Panc1 (cell line): ENCODE measurements around the gene ZNF654. TPM values are rescaled to one million over a fixed set of nuclear protein-coding genes. Genes with fewer than 3 reads are reported as not detected.

ENCODE experiments used
- ATAC-seq: fragments of 200-7000 bp; cut with Tn5 transposase; 2 replicates; pipeline ENCODE4 v1.9.1; 2020; ENCODE audit warnings: mild to moderate bottlenecking, moderate library complexity
- Bru-seq: library from RNA; stranded (reverse); fragments of 400-500 nt; gene quantifications from one replicate; lab custom pipeline; 2021; lab: Mats Ljungman, UMichigan
- BruChase-seq, 2 experiments: library from RNA; stranded (reverse); fragments of 400-500 nt; gene quantifications; one replicate each; lab custom pipeline; 2021; lab: Mats Ljungman, UMichigan
- BruUV-seq: library from RNA; stranded (reverse); fragments of 400-500 nt; replicated peaks from 2 replicates; lab custom pipeline; 2021; lab: Mats Ljungman, UMichigan
- CTCF ChIA-PET: fragments of 300-600 bp; sonication (Branson Sonifier 250); formaldehyde crosslinking; loops from one replicate; lab custom pipeline; 2022; ENCODE audit warnings: antibody characterized with exemption; lab: Charles Lee
- POLR2A ChIA-PET: fragments of 300-600 bp; sonication (Branson Sonifier 250); formaldehyde crosslinking; loops from one replicate; lab custom pipeline; 2022; ENCODE audit warnings: antibody characterized with exemption; lab: Charles Lee
- DNase-seq: peaks from one replicate; pipeline ENCODE4 v3.0.0-alpha.2; 2010; ENCODE audit warnings: low read depth, low spot score
- H3K27ac ChIP-seq: 2 replicates; pipeline ENCODE4 v1.5.1; 2011; ENCODE audit warnings: mild to moderate bottlenecking, low read length, inconsistent platforms
- H3K27me3 ChIP-seq: fragments of 200-500 bp; sonication (Bioruptor generic); 2 replicates; pipeline ENCODE4 v1.6.0; 2014; ENCODE audit warnings: low read length, inconsistent platforms; ENCODE audit not compliant: control insufficient read depth, insufficient read depth
- H3K36me3 ChIP-seq: fragments of 200-500 bp; sonication (Bioruptor generic); 2 replicates; pipeline ENCODE4 v1.5.1; 2014; ENCODE audit warnings: inconsistent platforms, mild to moderate bottlenecking, low read length, moderate library complexity; ENCODE audit not compliant: control insufficient read depth, insufficient read depth
- H3K4me1 ChIP-seq: 2 replicates; pipeline ENCODE4 v1.5.1; 2011; ENCODE audit warnings: inconsistent platforms, mild to moderate bottlenecking, low read length, moderate library complexity; ENCODE audit not compliant: control insufficient read depth, insufficient read depth
- H3K4me3 ChIP-seq, 2 experiments: 2 replicates each; pipeline ENCODE4 v1.5.1; 2011 to 2012; ENCODE audit warnings: low read depth in 2 of 2, low read length in 2 of 2, mild to moderate bottlenecking in 2 of 2, inconsistent platforms in 1 of 2, moderate library complexity in 1 of 2
- H3K9me3 ChIP-seq: fragments of 200-500 bp; sonication (Bioruptor generic); 2 replicates; pipeline ENCODE4 v1.5.1; 2014; ENCODE audit warnings: low read depth, mild to moderate bottlenecking, inconsistent platforms, low read length, moderate library complexity; ENCODE audit not compliant: control insufficient read depth, insufficient read depth
- CTCF ChIP-seq: fragments of 450-650 bp; IDR thresholded peaks from 2 replicates; pipeline ENCODE4 v1.5.1; 2017; ENCODE audit warnings: mild to moderate bottlenecking
- POLR2AphosphoS5 ChIP-seq: IDR thresholded peaks from 2 replicates; pipeline ENCODE4 v1.6.1; 2012; ENCODE audit warnings: mild to moderate bottlenecking, low read depth, low read length, moderate library complexity
- SIN3A ChIP-seq: IDR thresholded peaks from 2 replicates; pipeline ENCODE4 v1.6.1; 2012; ENCODE audit warnings: low read depth, mild to moderate bottlenecking, low read length, moderate library complexity, borderline replicate concordance; ENCODE audit not compliant: insufficient read depth
- TCF7L2 ChIP-seq: IDR thresholded peaks from 2 replicates; pipeline ENCODE4 v1.6.1; 2011; ENCODE audit warnings: mild to moderate bottlenecking, low read depth, low read length, inconsistent platforms
- in situ Hi-C: cut with HindIII; loops from 2 replicates; pipeline ENCODE4 v1.10.0; 2016; ENCODE audit warnings: low sequenced_read_pairs, low pct_unique_long_range_greater_than_20kb
- intact Hi-C: fragments of 100-400 bp; cut with micrococcal nuclease; formaldehyde crosslinking; loops from one replicate; pipeline ENCODE4 v1.10.0; 2022; ENCODE audit not compliant: unreplicated experiment
- long read RNA-seq: library from polyadenylated mRNA; unstranded; transcript quantifications from one replicate; pipeline ENCODE4 v2.0.0, GENCODE V29; 2021; ENCODE audit not compliant: unreplicated experiment
- polyA plus RNA-seq: library from polyadenylated mRNA; unstranded; fragments of >200 nt; gene quantifications from one replicate; pipeline ENCODE4 v1.2.1, GENCODE V29; 2012; ENCODE audit warnings: missing spikeins; ENCODE audit not compliant: insufficient read length
- total RNA-seq: library from RNA; stranded (reverse); gene quantifications from one replicate; pipeline ENCODE4 v1.2.1, GENCODE V29; 2021; ENCODE audit not compliant: unreplicated experiment
- TF ChIP-seq, protein P1 (sequence below), 2 experiments: IDR thresholded peaks; 2 replicates each; pipeline ENCODE4 v1.6.1; 2011 to 2012; ENCODE audit warnings: low read depth in 2 of 2, control low read depth in 1 of 2, low read length in 1 of 2, mild to moderate bottlenecking in 1 of 2, moderate library complexity in 1 of 2; ENCODE audit not compliant: insufficient read depth in 1 of 2

ZNF654 gene
- 10.0 TPM for total RNA-seq
- 2.7 TPM for polyA plus RNA-seq
- percentile 80 among the genes with signal in this experiment for Bru-seq, nascent RNA
- BruChase-seq, experiment 1, labeled RNA remaining after a 2-hour chase: percentile 72 among the genes with signal in this experiment
- percentile 61 among the genes with signal in this experiment for BruChase-seq, experiment 2, labeled RNA remaining after a 6-hour chase
- long read RNA-seq, full-length matches to known transcripts: 15 of 30 reads
- long read RNA-seq, partial matches to known transcripts: 3 of 30 reads
- long read RNA-seq, other reads (novel, unspliced or antisense): 12 of 30 reads

DNA sequence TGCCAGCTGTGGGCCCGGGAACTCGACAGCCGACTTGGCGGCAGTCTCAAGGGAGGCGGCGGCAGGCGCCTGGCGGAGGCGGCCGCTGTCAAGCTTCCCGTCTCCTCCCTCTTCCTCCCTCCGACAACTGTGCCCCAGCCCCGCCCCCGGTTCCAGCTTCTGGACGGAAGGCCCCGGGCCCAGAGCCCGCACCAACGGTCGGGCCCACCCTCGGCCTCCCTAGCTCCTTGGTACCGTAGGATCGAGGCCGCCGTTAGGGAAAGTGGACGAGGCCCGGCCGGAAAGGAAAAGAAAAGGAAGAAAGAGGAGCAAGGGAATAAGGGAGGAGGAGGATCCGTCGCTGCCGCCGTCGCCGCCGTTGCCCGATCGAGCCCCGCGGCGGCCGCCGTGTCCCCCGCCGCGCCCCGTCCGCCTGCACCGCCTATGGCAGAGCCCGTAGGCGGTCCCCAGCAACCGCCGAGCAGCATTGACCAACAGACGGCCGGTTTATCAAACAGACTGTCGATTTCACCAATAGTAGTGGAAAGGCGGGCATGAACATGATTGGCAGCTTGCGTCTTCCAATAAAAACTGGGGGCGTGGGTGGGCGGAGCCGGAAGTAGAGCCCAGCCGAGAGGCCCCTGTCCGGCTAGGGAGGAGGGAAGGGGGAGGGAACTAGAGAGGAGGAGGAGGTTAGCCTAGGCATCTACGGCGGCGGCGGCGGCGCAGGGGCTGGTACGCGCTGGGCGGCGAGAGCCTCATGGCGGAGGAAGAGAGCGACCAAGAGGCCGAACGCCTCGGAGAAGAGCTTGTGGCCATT, at the start of gene ZNF654, which contains the start of gene CGGBP1:
ZNF654 (plus strand) TSS at position 675 of the 799 bp plus-strand sequence; CDS start at position 740, 65 bp downstream.
CGGBP1 (minus strand) TSS at position 425 of the 799 bp plus-strand sequence. CDS start 3,029 bp downstream, outside the sequence.
- intact Hi-C loops: no loop called here
- Histone ChIP-seq H3K36me3 (peaks cover 24% of the 10 kb centered on the region), H3K4me1 (no peaks in the 10 kb centered on the region; the same call in 1 of the 2 replicates), H3K4me3 (peak within 1 kb of the TSS; percentile 65 to 94), H3K27me3 (no peaks in the 10 kb centered on the region), H3K27ac (peak within 1 kb of the TSS; percentile 89), H3K9me3 (no peaks in the 10 kb centered on the region)
- TF ChIP-seq POLR2AphosphoS5: peak; percentile 58; the same call in 1 of the 2 replicates
- TF ChIP-seq, protein P1, sequence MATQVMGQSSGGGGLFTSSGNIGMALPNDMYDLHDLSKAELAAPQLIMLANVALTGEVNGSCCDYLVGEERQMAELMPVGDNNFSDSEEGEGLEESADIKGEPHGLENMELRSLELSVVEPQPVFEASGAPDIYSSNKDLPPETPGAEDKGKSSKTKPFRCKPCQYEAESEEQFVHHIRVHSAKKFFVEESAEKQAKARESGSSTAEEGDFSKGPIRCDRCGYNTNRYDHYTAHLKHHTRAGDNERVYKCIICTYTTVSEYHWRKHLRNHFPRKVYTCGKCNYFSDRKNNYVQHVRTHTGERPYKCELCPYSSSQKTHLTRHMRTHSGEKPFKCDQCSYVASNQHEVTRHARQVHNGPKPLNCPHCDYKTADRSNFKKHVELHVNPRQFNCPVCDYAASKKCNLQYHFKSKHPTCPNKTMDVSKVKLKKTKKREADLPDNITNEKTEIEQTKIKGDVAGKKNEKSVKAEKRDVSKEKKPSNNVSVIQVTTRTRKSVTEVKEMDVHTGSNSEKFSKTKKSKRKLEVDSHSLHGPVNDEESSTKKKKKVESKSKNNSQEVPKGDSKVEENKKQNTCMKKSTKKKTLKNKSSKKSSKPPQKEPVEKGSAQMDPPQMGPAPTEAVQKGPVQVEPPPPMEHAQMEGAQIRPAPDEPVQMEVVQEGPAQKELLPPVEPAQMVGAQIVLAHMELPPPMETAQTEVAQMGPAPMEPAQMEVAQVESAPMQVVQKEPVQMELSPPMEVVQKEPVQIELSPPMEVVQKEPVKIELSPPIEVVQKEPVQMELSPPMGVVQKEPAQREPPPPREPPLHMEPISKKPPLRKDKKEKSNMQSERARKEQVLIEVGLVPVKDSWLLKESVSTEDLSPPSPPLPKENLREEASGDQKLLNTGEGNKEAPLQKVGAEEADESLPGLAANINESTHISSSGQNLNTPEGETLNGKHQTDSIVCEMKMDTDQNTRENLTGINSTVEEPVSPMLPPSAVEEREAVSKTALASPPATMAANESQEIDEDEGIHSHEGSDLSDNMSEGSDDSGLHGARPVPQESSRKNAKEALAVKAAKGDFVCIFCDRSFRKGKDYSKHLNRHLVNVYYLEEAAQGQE (IDR thresholded peaks at IDR 0.05; ENCODE audit: insufficient read depth in 1 of 2, low read depth in 2 of 2, low read length in 1 of 2): no peak
- ChIA-PET POLR2A (interaction anchor here (0.6 kb wide), 2 partner anchors 22 to 636 kb away, joined by 3 to 4 read pairs; no protein-coding TSS in a partner anchor), CTCF (no interaction called here)
- no TSS peak for BruUV-seq
- DNase-seq: peak; percentile 88
- in situ Hi-C loops: no loop called here
- ATAC-seq: peak; percentile 96

GRCh38 chr3:88010810-88011209, 48.2 kb upstream of the ZNF654 start:
- Histone ChIP-seq H3K27me3 (no peaks in the 10 kb centered on the region), H3K27ac (no peak overlapping the region), H3K4me1 (no peaks in the 10 kb centered on the region), H3K36me3 (no peaks in the 10 kb centered on the region), H3K4me3 (no peak overlapping the region), H3K9me3 (no peaks in the 10 kb centered on the region)
- TF ChIP-seq TCF7L2 (no peak), CTCF (no peak), SIN3A (no peak), POLR2AphosphoS5 (no peak)
- TF ChIP-seq, protein P1 (IDR thresholded peaks at IDR 0.05; ENCODE audit: insufficient read depth in 1 of 2, low read depth in 2 of 2, low read length in 1 of 2): no peak
- CTCF ChIA-PET: no interaction called here
- DNase-seq: no peak
- BruUV-seq: no TSS peak
- intact Hi-C loops (no loop called here), in situ Hi-C loops (no loop called here)
- POLR2A ChIA-PET: no interaction called here
- no peak for ATAC-seq
